HCT116 (cell line): ENCODE data around the gene TPD52L2. TPM values are rescaled to one million over a fixed set of nuclear protein-coding genes. Genes with fewer than 3 reads are reported as not detected.

Source experiments
- ATAC-seq: fragments of 200-7000 bp; cut with Tn5 transposase; 2 replicates; pipeline ENCODE4 v1.9.1; 2020; ENCODE audit warnings: mild to moderate bottlenecking, moderate library complexity
- BruUV-seq: library from RNA; stranded (reverse); fragments of 400-500 nt; replicated peaks from 2 replicates; lab custom pipeline; 2021; lab: Mats Ljungman, UMichigan
- CTCF ChIA-PET: fragments of 300-600 bp; sonication (Branson Sonifier 250); formaldehyde crosslinking; loops from one replicate; lab custom pipeline; 2021; ENCODE audit warnings: antibody characterized with exemption; lab: Charles Lee
- POLR2A ChIA-PET: fragments of 300-600, 350-600 bp; sonication (Branson Sonifier 250); formaldehyde crosslinking; loops from one replicate; lab custom pipeline; 2021; ENCODE audit warnings: antibody characterized with exemption; lab: Charles Lee
- RAD21 ChIA-PET, 2 experiments: fragments of 300-600 bp; sonication (Branson Sonifier 250); formaldehyde crosslinking; loops; one replicate each; lab custom pipeline; 2023; ENCODE audit warnings: low total read pairs in 2 of 2; ENCODE audit not compliant: uncharacterized antibody in 2 of 2, unreplicated experiment in 2 of 2, low non-redundant PET in 1 of 2; lab: Charles Lee
- DNase-seq: peaks from one replicate; pipeline ENCODE4 v3.0.0-alpha.2; 2010; ENCODE audit warnings: low read depth, low spot score
- H2AFZ ChIP-seq: fragments of 200-600 bp; shearing (Covaris generic), sonication (generic); 2 replicates; pipeline ENCODE4 v1.6.1; 2017; ENCODE audit warnings: low read depth, mixed run types, mixed read lengths, antibody characterized with exemption, low read length; ENCODE audit not compliant: poor library complexity, severe bottlenecking
- H3K27ac ChIP-seq: 2 replicates; pipeline ENCODE4 v1.5.1; 2012; ENCODE audit warnings: low read depth, low read length
- H3K27me3 ChIP-seq: fragments of 200-600 bp; sonication (generic); 2 replicates; pipeline ENCODE4 v1.6.1; 2016; ENCODE audit warnings: mixed run types, low read length, mixed read lengths; ENCODE audit not compliant: insufficient read depth
- H3K36me3 ChIP-seq, 2 experiments: fragments of 200-500 bp in 1 of 2; fragments of 200-600 bp in 1 of 2; sonication (Bioruptor generic) in 1 of 2; sonication (generic) in 1 of 2; 2 replicates each; pipeline versions ENCODE4 v1.5.1 to v1.6.1; 2014 to 2016; ENCODE audit warnings: low read length in 2 of 2, inconsistent platforms in 1 of 2, mixed read lengths in 1 of 2, mixed run types in 1 of 2; ENCODE audit not compliant: insufficient read depth in 2 of 2, control insufficient read depth in 1 of 2
- H3K4me1 ChIP-seq, 2 experiments: fragments of 200-600 bp in 1 of 2; sonication (generic) in 1 of 2; 2 replicates each; pipeline versions ENCODE4 v1.5.1 to v1.6.1; 2012 to 2017; ENCODE audit warnings: low read length in 2 of 2, inconsistent platforms in 1 of 2, mild to moderate bottlenecking in 1 of 2, mixed read lengths in 1 of 2, mixed run types in 1 of 2, moderate library complexity in 1 of 2; ENCODE audit not compliant: insufficient read depth in 2 of 2, control insufficient read depth in 1 of 2
- H3K4me2 ChIP-seq: fragments of 200-600 bp; sonication (generic); 2 replicates; pipeline ENCODE4 v1.6.1; 2017; ENCODE audit warnings: mixed run types, low read length, mixed read lengths
- H3K4me3 ChIP-seq, 2 experiments: fragments of 200-600 bp in 1 of 2; sonication (generic) in 1 of 2; replicated peaks in 1 of 2; 2 replicates each; pipeline ENCODE4 v1.5.1; 2011 to 2016; ENCODE audit warnings: low read length in 2 of 2, control low read depth in 1 of 2, low read depth in 1 of 2, mild to moderate bottlenecking in 1 of 2, mixed read lengths in 1 of 2, mixed run types in 1 of 2
- H3K79me2 ChIP-seq: fragments of 200-600 bp; sonication (generic); 2 replicates; pipeline ENCODE4 v1.6.1; 2017; ENCODE audit warnings: mild to moderate bottlenecking, mixed run types, low read length, moderate library complexity, mixed read lengths; ENCODE audit not compliant: insufficient read depth
- H3K9ac ChIP-seq: fragments of 200-600 bp; sonication (generic); 2 replicates; pipeline ENCODE4 v1.6.1; 2016; ENCODE audit warnings: low read length, mixed read lengths
- H3K9me2 ChIP-seq: fragments of 200-600 bp; sonication (generic), shearing (Covaris generic); 2 replicates; pipeline ENCODE4 v1.6.1; 2017; ENCODE audit warnings: mixed run types, mild to moderate bottlenecking, moderate library complexity; ENCODE audit not compliant: insufficient read depth
- H3K9me3 ChIP-seq, 2 experiments: fragments of 200-500 bp in 1 of 2; fragments of 200-600 bp in 1 of 2; sonication (Bioruptor generic) in 1 of 2; sonication (generic) in 1 of 2; 2 replicates each; pipeline ENCODE4 v1.6.1; 2014 to 2017; ENCODE audit warnings: low read length in 2 of 2, mixed read lengths in 2 of 2, inconsistent platforms in 1 of 2, low read depth in 1 of 2, mild to moderate bottlenecking in 1 of 2, mixed run types in 1 of 2, moderate library complexity in 1 of 2; ENCODE audit not compliant: control insufficient read depth in 1 of 2, insufficient read depth in 1 of 2
- H4K20me1 ChIP-seq: fragments of 200-600 bp; sonication (generic), shearing (Covaris generic); 2 replicates; pipeline ENCODE4 v1.6.1; 2017; ENCODE audit warnings: mixed run types, mild to moderate bottlenecking, moderate library complexity; ENCODE audit not compliant: insufficient read depth
- CBX3 ChIP-seq: IDR thresholded peaks from 2 replicates; pipeline ENCODE4 v1.6.1; 2012; ENCODE audit warnings: low read depth
- EGR1 ChIP-seq: IDR thresholded peaks from 2 replicates; pipeline ENCODE4 v1.6.1; 2012; ENCODE audit warnings: low read depth
- EZH2 ChIP-seq: fragments of 200-600 bp; sonication (generic); IDR thresholded peaks from 2 replicates; pipeline ENCODE4 v1.6.1; 2017; ENCODE audit warnings: antibody characterized with exemption, mixed run types
- EZH2phosphoT487 ChIP-seq: fragments of 200-600 bp; IDR thresholded peaks from 2 replicates; pipeline ENCODE4 v1.6.1; 2018; ENCODE audit warnings: antibody characterized with exemption, borderline replicate concordance
- FOSL1 ChIP-seq: IDR thresholded peaks from 2 replicates; pipeline ENCODE4 v1.6.1; 2012; ENCODE audit warnings: low read depth
- JUND ChIP-seq: IDR thresholded peaks from 2 replicates; pipeline ENCODE4 v1.6.1; 2012
- POLR2A ChIP-seq: IDR thresholded peaks from 2 replicates; pipeline ENCODE4 v1.7.0; 2011; ENCODE audit warnings: borderline replicate concordance; ENCODE audit not compliant: insufficient read depth, insufficient read length; ENCODE audit errors: extremely low read depth
- RAD21 ChIP-seq: IDR thresholded peaks from 2 replicates; pipeline ENCODE4 v1.6.1; 2012; ENCODE audit warnings: low read depth, mild to moderate bottlenecking
- SIN3A ChIP-seq: IDR thresholded peaks from 2 replicates; pipeline ENCODE4 v1.6.1; 2012; ENCODE audit warnings: low read depth
- SP1 ChIP-seq: IDR thresholded peaks from 2 replicates; pipeline ENCODE4 v1.6.1; 2012; ENCODE audit warnings: low read depth
- SRF ChIP-seq: IDR thresholded peaks from 2 replicates; pipeline ENCODE4 v1.6.1; 2012; ENCODE audit warnings: low read depth
- TCF7L2 ChIP-seq: IDR thresholded peaks from 2 replicates; pipeline ENCODE4 v1.7.0; 2011; ENCODE audit warnings: borderline replicate concordance, inconsistent platforms; ENCODE audit not compliant: insufficient read depth, insufficient read length; ENCODE audit errors: extremely low read depth
- YY1 ChIP-seq: IDR thresholded peaks from 2 replicates; pipeline ENCODE4 v1.6.1; 2011; ENCODE audit warnings: low read length, low read depth, moderate library complexity, mild to moderate bottlenecking; ENCODE audit not compliant: insufficient replicate concordance; ENCODE audit errors: extremely low read depth
- ZFX ChIP-seq: fragments of 450-650 bp; IDR thresholded peaks from 2 replicates; pipeline ENCODE4 v1.6.1; 2017
- intact Hi-C: fragments of 100-400 bp; cut with micrococcal nuclease; formaldehyde crosslinking; loops from 2 replicates; pipeline ENCODE4 v1.10.0; 2022
- total RNA-seq: library from RNA; stranded (reverse); gene quantifications from one replicate; pipeline ENCODE4 v1.2.1, GENCODE V29; 2021; ENCODE audit not compliant: unreplicated experiment
- TF ChIP-seq, protein P1 (sequence below): IDR thresholded peaks from 2 replicates; pipeline ENCODE4 v1.6.1; 2012
- TF ChIP-seq, protein P2 (sequence below): IDR thresholded peaks from 2 replicates; pipeline ENCODE4 v1.6.1; 2012
- TF ChIP-seq, protein P3 (sequence below): IDR thresholded peaks from 2 replicates; pipeline ENCODE4 v1.6.1; 2012; ENCODE audit warnings: low read depth

TPD52L2 gene
- total RNA-seq, 1 experiment from 2014 or later, result 149 TPM

DNA sequence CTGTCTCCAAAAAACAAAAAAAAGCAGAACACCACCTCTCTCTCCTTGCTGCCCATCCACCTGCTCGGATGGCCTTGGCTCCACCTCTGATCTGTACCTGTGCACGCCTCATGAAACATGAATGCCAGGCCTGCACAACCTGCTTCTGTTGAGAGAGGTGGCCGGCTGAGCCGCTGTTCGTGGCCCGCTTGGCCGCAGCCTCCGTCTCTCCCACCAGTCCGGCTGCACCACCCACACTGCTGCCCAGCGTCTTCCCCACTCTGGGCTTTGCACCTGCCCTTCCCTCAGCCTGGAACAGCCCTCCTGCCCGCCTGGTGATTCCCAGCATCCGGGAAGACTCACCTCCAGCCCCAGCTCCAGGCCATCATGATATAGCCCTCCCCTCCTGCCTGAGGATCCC, 21.8 kb upstream of the TPD52L2 start:
- no peak overlapping the region for H3K9ac ChIP-seq
- no TSS peak for BruUV-seq
- no peaks in the 10 kb centered on the region for H4K20me1 ChIP-seq
- H3K9me3 ChIP-seq, result no peaks in the 10 kb centered on the region
- ChIA-PET RAD21 (no interaction called here), CTCF (no interaction called here), POLR2A (no interaction called here)
- H3K4me3 ChIP-seq, result no peak overlapping the region
- no peak overlapping the region for H3K27ac ChIP-seq
- no peak for DNase-seq
- no peaks in the 10 kb centered on the region for H3K79me2 ChIP-seq
- H3K9me2 ChIP-seq, result no peaks in the 10 kb centered on the region
- no peak overlapping the region for H2AFZ ChIP-seq
- TF ChIP-seq SRF (no peak), TCF7L2 (no peak), SP1 (no peak)
- TF ChIP-seq, protein P1, sequence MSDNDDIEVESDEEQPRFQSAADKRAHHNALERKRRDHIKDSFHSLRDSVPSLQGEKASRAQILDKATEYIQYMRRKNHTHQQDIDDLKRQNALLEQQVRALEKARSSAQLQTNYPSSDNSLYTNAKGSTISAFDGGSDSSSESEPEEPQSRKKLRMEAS, result no peak
- TF ChIP-seq, protein P2, sequence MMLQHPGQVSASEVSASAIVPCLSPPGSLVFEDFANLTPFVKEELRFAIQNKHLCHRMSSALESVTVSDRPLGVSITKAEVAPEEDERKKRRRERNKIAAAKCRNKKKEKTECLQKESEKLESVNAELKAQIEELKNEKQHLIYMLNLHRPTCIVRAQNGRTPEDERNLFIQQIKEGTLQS, result no peak
- H3K36me3 ChIP-seq, result no peaks in the 10 kb centered on the region
- no peak for ATAC-seq
- H3K4me2 ChIP-seq, result no peak overlapping the region
- intact Hi-C loops, result no loop called here
- no peaks in the 10 kb centered on the region for H3K27me3 ChIP-seq
- peaks cover 23 to 28% of the 10 kb centered on the region in 2 experiments for H3K4me1 ChIP-seq

DNA sequence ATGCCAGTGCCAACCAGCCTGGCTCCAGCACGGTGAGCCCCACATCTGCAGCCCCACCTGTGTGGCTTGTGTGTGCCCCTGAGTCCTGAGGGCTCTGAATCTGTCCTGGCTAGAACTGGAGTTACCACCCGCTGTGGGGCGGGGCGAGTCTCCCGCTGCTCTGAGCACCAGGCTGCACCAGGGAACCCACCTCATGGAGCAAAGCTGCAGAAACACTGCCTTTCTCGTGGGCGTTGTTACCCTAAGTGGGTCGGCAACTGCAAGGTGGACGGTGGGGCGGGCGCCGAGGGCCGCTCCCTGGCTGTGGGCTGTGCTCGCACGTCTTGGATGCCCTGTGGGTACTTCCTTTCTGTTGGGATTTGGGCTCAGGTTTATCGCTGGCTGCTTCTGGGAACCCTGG, 21.3 kb upstream of the TPD52L2 start:
- Histone ChIP-seq H3K4me1 (peaks cover 23 to 28% of the 10 kb centered on the region in 2 experiments), H3K4me3 (no peak overlapping the region), H3K27ac (no peak overlapping the region), H4K20me1 (no peaks in the 10 kb centered on the region), H2AFZ (no peak overlapping the region), H3K4me2 (peak overlapping the region; percentile 2; the same call in 1 of the 2 replicates), H3K9me2 (no peaks in the 10 kb centered on the region), H3K36me3 (no peaks in the 10 kb centered on the region), H3K9me3 (no peaks in the 10 kb centered on the region), H3K9ac (no peak overlapping the region), H3K79me2 (no peaks in the 10 kb centered on the region), H3K27me3 (no peaks in the 10 kb centered on the region)
- TF ChIP-seq, protein P1, result no peak
- TF ChIP-seq POLR2A (no peak), EZH2phosphoT487 (no peak), FOSL1 (no peak), EGR1 (no peak), EZH2 (no peak), CBX3 (no peak), YY1 (no peak), JUND (no peak), SP1 (no peak), SIN3A (no peak), ZFX (no peak), RAD21 (no peak)
- TF ChIP-seq, protein P2, result no peak
- TF ChIP-seq, protein P3, sequence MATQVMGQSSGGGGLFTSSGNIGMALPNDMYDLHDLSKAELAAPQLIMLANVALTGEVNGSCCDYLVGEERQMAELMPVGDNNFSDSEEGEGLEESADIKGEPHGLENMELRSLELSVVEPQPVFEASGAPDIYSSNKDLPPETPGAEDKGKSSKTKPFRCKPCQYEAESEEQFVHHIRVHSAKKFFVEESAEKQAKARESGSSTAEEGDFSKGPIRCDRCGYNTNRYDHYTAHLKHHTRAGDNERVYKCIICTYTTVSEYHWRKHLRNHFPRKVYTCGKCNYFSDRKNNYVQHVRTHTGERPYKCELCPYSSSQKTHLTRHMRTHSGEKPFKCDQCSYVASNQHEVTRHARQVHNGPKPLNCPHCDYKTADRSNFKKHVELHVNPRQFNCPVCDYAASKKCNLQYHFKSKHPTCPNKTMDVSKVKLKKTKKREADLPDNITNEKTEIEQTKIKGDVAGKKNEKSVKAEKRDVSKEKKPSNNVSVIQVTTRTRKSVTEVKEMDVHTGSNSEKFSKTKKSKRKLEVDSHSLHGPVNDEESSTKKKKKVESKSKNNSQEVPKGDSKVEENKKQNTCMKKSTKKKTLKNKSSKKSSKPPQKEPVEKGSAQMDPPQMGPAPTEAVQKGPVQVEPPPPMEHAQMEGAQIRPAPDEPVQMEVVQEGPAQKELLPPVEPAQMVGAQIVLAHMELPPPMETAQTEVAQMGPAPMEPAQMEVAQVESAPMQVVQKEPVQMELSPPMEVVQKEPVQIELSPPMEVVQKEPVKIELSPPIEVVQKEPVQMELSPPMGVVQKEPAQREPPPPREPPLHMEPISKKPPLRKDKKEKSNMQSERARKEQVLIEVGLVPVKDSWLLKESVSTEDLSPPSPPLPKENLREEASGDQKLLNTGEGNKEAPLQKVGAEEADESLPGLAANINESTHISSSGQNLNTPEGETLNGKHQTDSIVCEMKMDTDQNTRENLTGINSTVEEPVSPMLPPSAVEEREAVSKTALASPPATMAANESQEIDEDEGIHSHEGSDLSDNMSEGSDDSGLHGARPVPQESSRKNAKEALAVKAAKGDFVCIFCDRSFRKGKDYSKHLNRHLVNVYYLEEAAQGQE, result no peak
- RAD21 ChIA-PET, result no interaction called here
- no TSS peak for BruUV-seq
- CTCF ChIA-PET, result no interaction called here
- POLR2A ChIA-PET, result no interaction called here
- DNase-seq, result no peak
- intact Hi-C loops, result no loop called here
- ATAC-seq, result no peak
